Endodermal cell (in vitro differentiated cells): Measurements from ENCODE around the gene WWC2. TPM values are rescaled to one million over a fixed set of nuclear protein-coding genes. Genes with fewer than 3 reads are reported as not detected.
"Not testable (repeated sequence)": the region's sequence is repeated elsewhere in the genome, so short reads cannot be mapped to it uniquely, and the experiment has no call there.

Source experiments
- DNase-seq: peaks from one replicate; pipeline ENCODE4 v3.0.0-alpha.2; 2017
- H3K27ac ChIP-seq: 2 replicates; pipeline ENCODE4 v1.5.1; 2013; ENCODE audit warnings: mild to moderate bottlenecking, low read depth, low read length, moderate library complexity
- H3K27me3 ChIP-seq: 2 replicates; pipeline ENCODE4 v1.6.1; 2013; ENCODE audit warnings: mild to moderate bottlenecking, low read length, moderate library complexity; ENCODE audit not compliant: insufficient read depth, control insufficient read depth, poor library complexity, severe bottlenecking
- H3K36me3 ChIP-seq: 2 replicates; pipeline ENCODE4 v1.7.0; 2013; ENCODE audit warnings: mild to moderate bottlenecking, low read length, moderate library complexity; ENCODE audit not compliant: control insufficient read depth, insufficient read depth
- H3K4me1 ChIP-seq: one replicate; pipeline ENCODE4 v1.7.0; 2013; ENCODE audit warnings: low read length; ENCODE audit not compliant: control insufficient read depth, insufficient read depth
- H3K4me3 ChIP-seq: 2 replicates; pipeline ENCODE4 v1.5.1; 2013; ENCODE audit warnings: mild to moderate bottlenecking, low read length, moderate library complexity
- H3K9ac ChIP-seq: 2 replicates; pipeline ENCODE4 v1.6.1; 2013; ENCODE audit warnings: mild to moderate bottlenecking, low read length, moderate library complexity; ENCODE audit not compliant: poor library complexity, severe bottlenecking; ENCODE audit errors: extremely low read depth
- H3K9me3 ChIP-seq: 2 replicates; pipeline ENCODE4 v1.6.1; 2013; ENCODE audit warnings: mild to moderate bottlenecking, low read length, moderate library complexity; ENCODE audit not compliant: control insufficient read depth
- H3K27ac Mint-ChIP-seq: 2 replicates; pipeline ENCODE4 v1.8.0; 2020; ENCODE audit warnings: mixed read lengths
- H3K27me3 Mint-ChIP-seq: 2 replicates; pipeline ENCODE4 v1.8.0; 2021; ENCODE audit warnings: mild to moderate bottlenecking, mixed read lengths; ENCODE audit not compliant: insufficient read depth
- H3K36me3 Mint-ChIP-seq: 2 replicates; pipeline ENCODE4 v1.8.0; 2020; ENCODE audit warnings: low read depth, mixed read lengths
- H3K4me1 Mint-ChIP-seq: 2 replicates; pipeline ENCODE4 v1.8.0; 2020; ENCODE audit warnings: mixed read lengths
- H3K4me3 Mint-ChIP-seq: 2 replicates; pipeline ENCODE4 v1.8.0; 2020; ENCODE audit warnings: mild to moderate bottlenecking, moderate library complexity, mixed read lengths
- H3K9me3 Mint-ChIP-seq: 2 replicates; pipeline ENCODE4 v1.8.0; 2020; ENCODE audit warnings: mild to moderate bottlenecking, mixed read lengths
- CTCF ChIP-seq: fragments of 200-600 bp; sonication (generic); conservative IDR thresholded peaks from 2 replicates; pipeline ENCODE4 v1.5.0; 2021; ENCODE audit warnings: antibody characterized with exemption, mild to moderate bottlenecking
- WGBS, 2 experiments: methylation state at CpG; one replicate each; pipeline versions ENCODE4 v1.1.5 to v1.1.7; 2013; ENCODE audit warnings: missing lambda C conversion rate in 2 of 2, mixed read lengths in 1 of 2; ENCODE audit not compliant: insufficient coverage in 1 of 2, insufficient read length in 1 of 2; 5-methylcytosine and 5-hydroxymethylcytosine counted together
- total RNA-seq, 2 donors: library from RNA; stranded (reverse); fragmentation: NEBNext Ultra II Directional in 1 of 2; extraction: Animal tissue kit (Norgen Biotek cat#: 25700) in 1 of 2; gene quantifications; 2 replicates in 1 of 2; 3 replicates in 1 of 2; pipeline ENCODE4 v1.2.1, GENCODE V29; 2021

The WWC2 gene
- total RNA-seq, 2 donors from 2014 or later: 98.2 to 108 TPM

GRCh38 chr4:183322326-183322725 lies 223.3 kb downstream of the WWC2 start, which contains the start of gene CLDN24:
TSS of gene CLDN24 (minus strand) at chr4:183322426. CDS start at chr4:183322426, 0 bp downstream.
- H3K36me3 Mint-ChIP-seq: peaks cover 47% of the 10 kb centered on the region
- TF ChIP-seq CTCF: no peak
- DNase-seq: no peak
- WGBS, 2 experiments: 93 to 97% methylated on average over 2 to 5 of the region's 5 CpGs
- H3K4me3 Mint-ChIP-seq: no peak within 1 kb of the TSS
- H3K27me3 Mint-ChIP-seq: no peaks in the 10 kb centered on the region
- no peak within 1 kb of the TSS for H3K27ac ChIP-seq
- no peak within 1 kb of the TSS for H3K4me3 ChIP-seq
- no peaks in the 10 kb centered on the region for H3K4me1 Mint-ChIP-seq
- no peak within 1 kb of the TSS for H3K27ac Mint-ChIP-seq
- no peak within 1 kb of the TSS for H3K9ac ChIP-seq
- peaks cover 24% of the 10 kb centered on the region for H3K9me3 Mint-ChIP-seq
- peaks cover 36% of the 10 kb centered on the region for H3K36me3 ChIP-seq
- H3K9me3 ChIP-seq: peaks cover 20% of the 10 kb centered on the region
- no peaks in the 10 kb centered on the region for H3K4me1 ChIP-seq
- H3K27me3 ChIP-seq: no peaks in the 10 kb centered on the region

- 91 to 95% methylated on average over 6 of the region's 6 CpGs for WGBS, 2 experiments
- Histone ChIP-seq H3K36me3 (peaks cover 27% of the 10 kb centered on the region), H3K27me3 (no peaks in the 10 kb centered on the region), H3K9ac (no peak overlapping the region), H3K27ac (no peak overlapping the region), H3K4me1 (no peaks in the 10 kb centered on the region), H3K4me3 (no peak overlapping the region), H3K9me3 (peaks cover 30% of the 10 kb centered on the region)
- peaks cover 47% of the 10 kb centered on the region for H3K36me3 Mint-ChIP-seq
- H3K9me3 Mint-ChIP-seq: peaks cover 26% of the 10 kb centered on the region
- H3K27ac Mint-ChIP-seq: no peak overlapping the region
- H3K27me3 Mint-ChIP-seq: no peaks in the 10 kb centered on the region
- H3K4me3 Mint-ChIP-seq: no peak overlapping the region
- DNase-seq: no peak
- H3K4me1 Mint-ChIP-seq: no peaks in the 10 kb centered on the region
- no peak for TF ChIP-seq CTCF
These were observed 224.2 kb downstream of the WWC2 start for GRCh38 chr4:183323295-183323694.

GRCh38 chr4:183324056-183324455 lies 225.0 kb downstream of the WWC2 start:
- Mint-ChIP-seq H3K9me3 (peaks cover 34% of the 10 kb centered on the region), H3K36me3 (peaks cover 41% of the 10 kb centered on the region)
- not testable (repeated sequence) for H3K9ac ChIP-seq, H3K4me3 ChIP-seq, DNase-seq, H3K27me3 ChIP-seq, H3K4me1 ChIP-seq, H3K4me3 Mint-ChIP-seq, H3K27me3 Mint-ChIP-seq, H3K27ac Mint-ChIP-seq, H3K4me1 Mint-ChIP-seq, H3K27ac ChIP-seq
- peaks cover 38% of the 10 kb centered on the region for H3K9me3 ChIP-seq
- WGBS, 2 experiments: 96 to 97% methylated on average over 3 to 11 of the region's 11 CpGs
- peaks cover 20% of the 10 kb centered on the region for H3K36me3 ChIP-seq

- no peaks in the 10 kb centered on the region for H3K27me3 Mint-ChIP-seq
- Histone ChIP-seq H3K9me3 (peaks cover 42% of the 10 kb centered on the region), H3K9ac (no peak overlapping the region), H3K27me3 (no peaks in the 10 kb centered on the region), H3K36me3 (peaks cover 14% of the 10 kb centered on the region), H3K4me1 (no peaks in the 10 kb centered on the region), H3K27ac (no peak overlapping the region), H3K4me3 (no peak overlapping the region)
- no peak overlapping the region for H3K27ac Mint-ChIP-seq
- no peak for DNase-seq
- no peak for TF ChIP-seq CTCF
- peaks cover 39% of the 10 kb centered on the region for H3K9me3 Mint-ChIP-seq
- no peak overlapping the region for H3K4me3 Mint-ChIP-seq
- peaks cover 36% of the 10 kb centered on the region for H3K36me3 Mint-ChIP-seq
- WGBS, 2 experiments: 94 to 96% methylated on average over 4 to 7 of the region's 7 CpGs
- H3K4me1 Mint-ChIP-seq: peaks cover 6% of the 10 kb centered on the region
These were observed 225.6 kb downstream of the WWC2 start for GRCh38 chr4:183324619-183325018.

GRCh38 chr4:183326387-183326786 lies 227.3 kb downstream of the WWC2 start:
- H3K27ac ChIP-seq, H3K27me3 ChIP-seq, H3K27me3 Mint-ChIP-seq, H3K36me3 ChIP-seq, DNase-seq, H3K4me3 Mint-ChIP-seq, H3K27ac Mint-ChIP-seq, H3K9ac ChIP-seq: not testable (repeated sequence)
- WGBS, 2 experiments: 90 to 93% methylated on average over 4 to 6 of the region's 6 CpGs
- Histone ChIP-seq H3K4me3 (peak overlapping the region; percentile 56), H3K9me3 (peaks cover 52% of the 10 kb centered on the region), H3K4me1 (peaks cover 13% of the 10 kb centered on the region)
- Mint-ChIP-seq H3K4me1 (peaks cover 15% of the 10 kb centered on the region), H3K9me3 (peaks cover 44% of the 10 kb centered on the region), H3K36me3 (peaks cover 33% of the 10 kb centered on the region)
